GM19397 (cell line): ENCODE results near the gene TIMP3.

ENCODE experiments used
- ATAC-seq: cut with Tn5 transposase; IDR thresholded peaks from one replicate; pipeline ENCODE4 v1.9.1; 2021; ENCODE audit warnings: mild to moderate bottlenecking, moderate library complexity; ENCODE audit not compliant: unreplicated experiment

TIMP3 gene

GRCh38 chr22:32785321-32786026, 16.0 kb upstream of the TIMP3 start:
- ATAC-seq, result no peak

DNA sequence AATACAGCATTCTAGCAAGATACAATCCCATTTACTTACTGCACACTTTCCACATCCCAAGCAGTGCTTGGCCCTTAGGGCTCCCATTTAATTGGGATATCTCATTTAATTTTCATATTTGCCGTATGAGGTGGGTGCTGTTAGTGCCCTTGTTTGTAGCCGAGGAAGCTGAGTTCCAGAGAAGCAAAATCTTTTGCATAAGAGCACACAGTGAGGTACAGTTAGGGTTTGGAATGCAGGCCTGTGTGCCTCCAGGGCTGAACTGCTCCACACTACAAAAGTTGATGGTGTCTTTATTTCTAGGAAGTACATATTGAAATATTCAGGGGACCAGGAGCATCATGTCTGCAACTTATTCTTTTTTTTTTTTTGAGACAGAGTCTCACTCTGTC, 15.5 kb upstream of the TIMP3 start:
- ATAC-seq, result no peak

- no peak for ATAC-seq
These were observed 12.4 kb upstream of the TIMP3 start for GRCh38 chr22:32788904-32789624.

DNA sequence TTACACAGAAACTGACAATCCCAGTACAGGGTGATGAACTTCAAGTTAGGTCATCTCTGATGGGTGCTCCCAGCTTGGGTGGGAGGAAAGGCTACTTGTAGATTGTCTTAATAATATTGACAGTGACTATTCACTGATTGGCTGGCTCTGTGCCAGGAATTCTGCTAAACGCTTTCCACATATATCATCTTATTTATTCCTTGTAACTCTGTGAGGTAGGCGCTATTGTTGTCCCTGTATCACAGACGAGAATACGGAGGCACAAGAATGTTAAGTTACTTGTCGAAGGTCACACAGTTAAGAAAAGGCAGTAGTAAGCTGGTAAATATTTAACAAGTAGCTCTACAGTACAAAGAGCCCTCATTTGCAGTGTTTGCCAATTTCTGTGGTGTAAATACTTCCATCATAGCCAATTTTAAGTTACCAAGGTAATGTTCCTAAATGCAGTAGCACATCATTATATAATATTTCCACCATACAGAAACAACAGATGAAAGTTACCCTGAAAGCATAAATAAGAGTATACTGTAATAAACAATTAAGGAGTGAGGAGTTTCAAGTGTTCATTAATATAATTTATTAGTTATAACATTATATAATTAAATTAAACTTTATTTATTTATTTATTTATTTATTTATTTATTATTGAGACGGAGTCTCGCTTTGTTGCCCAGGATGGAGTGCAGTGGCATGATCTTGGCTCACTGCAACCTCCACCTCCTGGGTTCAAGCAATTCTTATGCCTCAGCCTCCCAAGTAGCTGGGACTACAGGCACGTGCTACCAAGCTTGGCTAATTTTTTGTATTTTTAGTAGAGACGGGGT, 11.5 kb upstream of the TIMP3 start:
- no peak for ATAC-seq

DNA sequence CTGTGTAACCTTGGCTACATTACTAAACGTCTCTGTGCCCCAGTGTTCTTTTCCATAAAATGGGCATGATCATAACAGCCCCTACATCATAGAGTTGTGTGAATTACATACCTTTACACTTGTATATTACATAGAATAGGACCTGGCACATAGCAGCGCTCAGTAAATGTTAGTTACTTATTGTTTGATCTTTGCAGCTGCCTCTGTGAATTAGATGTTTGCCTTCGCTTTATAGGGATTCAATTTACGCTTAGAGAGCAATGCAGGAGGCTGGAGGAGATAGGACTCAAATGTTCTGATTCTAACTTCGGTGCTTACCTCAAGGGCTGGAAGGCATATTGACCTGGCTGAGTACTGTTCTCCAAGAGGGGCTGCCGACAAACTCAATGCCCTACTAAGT, 10.4 kb upstream of the TIMP3 start:
- no peak for ATAC-seq

- ATAC-seq, result no peak
These were observed 10.0 kb upstream of the TIMP3 start for GRCh38 chr22:32791485-32791884.

GRCh38 chr22:32793589-32793988, 7.9 kb upstream of the TIMP3 start:
- ATAC-seq, result no peak

DNA sequence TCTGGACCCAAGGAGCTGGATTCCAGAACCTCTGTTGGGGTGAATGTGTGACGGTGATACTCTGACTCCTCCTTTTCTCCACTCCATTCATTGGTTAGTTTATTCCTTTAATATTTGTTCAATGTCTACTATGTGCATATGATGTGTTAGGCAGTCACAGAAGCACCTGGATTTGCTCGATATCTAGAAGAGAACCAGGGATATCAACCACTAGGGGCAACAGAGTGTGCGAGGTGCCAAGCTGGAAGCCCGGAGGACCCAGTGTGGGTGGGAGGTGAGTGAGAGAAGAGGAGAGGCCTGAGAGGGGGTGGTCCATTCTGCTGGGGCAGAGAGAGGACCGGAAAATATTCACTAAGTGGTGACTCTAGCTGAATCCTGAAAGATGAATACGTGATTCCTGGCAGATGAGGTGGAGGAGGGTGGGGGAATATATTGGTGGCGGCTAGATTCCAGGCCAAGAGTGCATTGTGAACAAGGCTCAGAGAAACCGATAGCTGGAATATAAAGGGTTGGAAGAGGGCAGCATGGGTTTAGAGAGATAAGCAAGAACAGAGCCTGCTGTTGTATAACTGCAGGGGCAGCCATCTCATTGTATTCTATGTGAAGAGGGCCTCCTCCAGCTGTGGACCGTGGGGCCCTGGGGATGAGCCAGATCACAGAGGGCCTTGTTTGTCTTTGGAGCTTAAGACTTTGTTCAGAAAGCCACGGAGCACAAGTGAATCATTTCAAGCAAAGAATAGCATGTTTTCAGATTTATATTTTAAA, 6.9 kb upstream of the TIMP3 start:
- ATAC-seq, result no peak

DNA sequence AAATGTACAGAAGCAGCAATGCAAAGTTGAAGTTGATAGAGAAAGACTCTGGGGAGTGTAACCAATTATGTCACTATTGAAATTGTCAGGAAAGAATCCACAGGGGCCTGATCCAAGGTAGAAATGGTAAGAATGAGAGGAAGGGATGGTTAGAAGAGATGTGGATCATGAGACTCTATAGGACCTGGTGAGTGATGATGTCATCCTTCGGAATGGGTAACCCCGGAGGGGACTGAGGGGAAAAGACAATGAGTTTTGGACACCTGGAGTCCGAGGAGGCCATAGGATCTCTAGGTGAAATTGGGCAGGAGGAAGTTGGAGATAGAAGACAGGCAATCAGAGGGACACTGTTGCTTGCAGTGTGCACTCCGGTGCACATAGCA, 6.3 kb upstream of the TIMP3 start:
- ATAC-seq, result no peak

DNA sequence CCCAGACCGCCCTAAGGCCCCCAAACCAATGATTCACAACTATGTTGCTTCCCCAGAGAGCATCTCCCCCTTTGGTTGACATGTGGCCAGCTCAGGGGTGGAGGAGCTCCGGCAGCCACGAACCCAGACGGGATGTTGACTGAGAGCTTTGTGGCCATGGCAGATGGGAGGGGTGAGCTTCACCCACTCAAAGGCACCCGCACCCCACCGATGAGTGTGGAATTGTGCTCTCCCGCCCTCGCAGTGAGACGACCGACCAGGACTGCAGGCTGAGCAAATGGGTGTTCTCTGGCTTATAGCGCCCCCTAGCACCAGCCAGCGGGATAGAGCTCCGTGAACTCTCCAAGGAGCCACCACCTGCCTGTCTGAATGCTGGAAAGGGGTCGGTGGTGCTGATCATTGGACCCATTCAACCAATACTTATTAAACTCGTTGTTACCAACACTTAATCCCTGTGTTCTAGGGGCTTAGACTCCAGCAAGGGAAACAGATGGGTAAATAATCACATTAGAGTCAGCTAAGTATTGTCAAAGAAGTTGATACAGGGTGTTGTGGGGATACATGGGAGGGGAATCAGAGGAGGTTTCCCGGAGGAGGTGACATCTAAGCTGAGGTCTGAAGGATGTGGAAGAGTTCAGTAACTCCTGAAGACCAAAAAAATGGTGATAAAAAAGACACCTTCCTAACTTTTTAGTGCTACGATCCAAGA, 4.5 kb upstream of the TIMP3 start:
- no peak for ATAC-seq

- no peak for ATAC-seq
These were observed 2.0 kb upstream of the TIMP3 start for GRCh38 chr22:32799496-32799895.

- ATAC-seq, result no peak
These were observed 1.2 kb upstream of the TIMP3 start for GRCh38 chr22:32800158-32800882.

GRCh38 chr22:32800994-32801536, 440 bp upstream of the TIMP3 start:
- no peak for ATAC-seq

GRCh38 chr22:32802237-32802765, 796 bp downstream of the TIMP3 start:
- no peak for ATAC-seq

DNA sequence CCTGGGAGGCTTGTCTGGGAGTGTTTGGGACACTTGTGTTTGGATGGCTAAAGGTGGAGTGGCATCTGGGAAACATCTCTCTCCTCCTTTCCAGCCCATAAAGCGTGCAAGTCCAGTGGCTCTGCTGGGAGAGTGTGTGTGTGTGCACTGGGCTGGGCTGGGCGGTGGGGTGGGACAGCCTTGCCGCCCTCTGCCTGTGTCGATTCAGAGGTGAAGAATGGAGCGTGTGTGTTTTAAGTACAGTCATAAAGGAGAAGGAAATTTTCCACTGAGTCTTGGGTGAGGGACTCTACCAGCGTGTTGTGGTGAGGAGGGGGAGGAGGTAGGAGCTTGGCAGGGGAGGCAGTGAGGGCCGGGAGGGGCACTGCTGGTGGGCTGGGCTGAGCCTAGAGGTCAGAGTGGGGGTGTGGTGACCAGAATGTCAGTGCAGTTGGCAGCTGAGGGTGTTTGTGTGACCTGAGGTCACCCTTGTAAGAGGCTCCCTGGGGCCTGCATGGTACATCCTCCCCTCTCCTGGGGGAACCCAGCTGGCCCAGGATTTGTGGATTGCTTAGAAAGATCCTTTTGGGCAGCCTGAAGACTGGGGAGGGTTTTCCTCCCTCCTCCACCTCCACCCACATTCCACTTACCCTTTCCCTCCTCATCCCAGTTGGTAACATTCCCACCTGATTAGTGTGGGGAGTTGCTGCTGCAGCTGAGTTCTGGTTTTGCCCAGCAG, 1.7 kb downstream of the TIMP3 start:
- ATAC-seq, result no peak

DNA sequence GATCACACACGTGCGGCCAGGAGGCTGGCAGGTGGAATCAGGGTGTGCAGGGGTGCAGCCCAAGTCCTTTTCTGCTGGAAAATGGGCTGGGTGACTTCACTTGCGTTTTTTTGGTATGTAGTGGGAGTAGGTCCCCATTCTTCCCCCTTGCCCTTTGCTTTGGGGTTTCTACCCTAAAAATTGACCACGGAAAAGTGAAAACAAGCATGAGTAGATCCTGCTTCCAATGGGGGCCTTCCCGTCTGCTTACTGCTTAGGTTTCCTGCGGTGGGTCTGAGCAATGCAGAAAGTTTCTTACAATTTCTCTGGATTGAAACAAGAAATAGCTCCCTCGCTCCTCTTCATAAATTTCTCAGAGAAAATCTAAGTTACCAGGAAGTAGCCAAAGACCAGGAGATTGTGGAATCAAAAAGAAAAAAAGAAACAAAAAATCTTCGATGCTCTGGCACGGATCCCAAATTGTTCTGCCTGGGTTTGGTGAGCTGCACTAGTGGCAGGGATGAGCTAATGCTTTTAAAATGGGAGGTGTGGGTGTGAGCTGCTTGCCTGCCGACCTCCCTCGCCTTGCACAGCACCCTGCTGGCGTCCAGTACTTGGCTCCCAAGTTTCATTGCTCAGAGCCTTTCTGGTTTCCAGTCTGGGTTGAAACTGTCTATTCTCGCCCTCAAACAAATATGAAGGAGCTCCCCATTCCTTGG, 2.4 kb downstream of the TIMP3 start:
- ATAC-seq, result no peak

- no peak for ATAC-seq
These were observed 3.2 kb downstream of the TIMP3 start for GRCh38 chr22:32804531-32805360.
